ENCODE data around the gene CDC42EP3.

DNA sequence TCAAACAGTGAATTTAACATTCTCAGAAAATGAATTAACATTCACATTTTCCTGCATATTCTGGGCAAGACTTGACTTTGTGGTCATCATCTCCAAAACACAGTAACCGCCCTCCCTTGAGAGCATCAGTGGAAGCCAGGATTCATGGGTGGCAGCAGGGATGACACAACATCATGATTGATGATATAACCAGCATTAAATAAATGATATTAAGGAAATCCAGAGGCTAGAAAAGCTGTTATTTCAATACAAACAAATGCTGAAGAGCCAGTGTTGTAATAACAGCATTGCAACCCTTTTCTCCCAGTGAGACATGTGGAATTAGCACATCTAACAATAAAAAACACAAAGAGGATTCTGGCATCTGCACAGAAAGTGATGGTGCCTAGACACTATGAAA, 41.1 kb downstream of the CDC42EP3 start:
- TF ChIP-seq CTCF (IDR thresholded peaks at IDR 0.05) (no peak), POLR2A (IDR thresholded peaks at IDR 0.05) (no peak)

Measured in thyroid gland (tissue), 4 donors.